Upper lobe of left lung (tissue), 4 donors: ENCODE results near the gene GLI3.

ENCODE experiments used
- POLR2A ChIP-seq, 4 donors: fragments of 450-650 bp; IDR thresholded peaks; one replicate each; pipeline ENCODE4 v1.5.1; 2016 to 2017; ENCODE audit warnings: antibody characterized with exemption in 4 of 4, mild to moderate bottlenecking in 2 of 4
- POLR2AphosphoS5 ChIP-seq, 2 donors: sonication (generic); formaldehyde crosslinking; IDR thresholded peaks; one replicate each; pipeline ENCODE4 v1.5.1; 2017; ENCODE audit warnings: antibody characterized with exemption in 2 of 2
- TF ChIP-seq, protein P1 (sequence below), 6 experiments: fragments of 450-650 bp in 4 of 6; fragments of 200-600 bp in 2 of 6; sonication (generic) in 2 of 6; IDR thresholded peaks; one replicate each; pipeline ENCODE4 v1.5.1; 2016 to 2019; ENCODE audit warnings: antibody characterized with exemption in 6 of 6

DNA sequence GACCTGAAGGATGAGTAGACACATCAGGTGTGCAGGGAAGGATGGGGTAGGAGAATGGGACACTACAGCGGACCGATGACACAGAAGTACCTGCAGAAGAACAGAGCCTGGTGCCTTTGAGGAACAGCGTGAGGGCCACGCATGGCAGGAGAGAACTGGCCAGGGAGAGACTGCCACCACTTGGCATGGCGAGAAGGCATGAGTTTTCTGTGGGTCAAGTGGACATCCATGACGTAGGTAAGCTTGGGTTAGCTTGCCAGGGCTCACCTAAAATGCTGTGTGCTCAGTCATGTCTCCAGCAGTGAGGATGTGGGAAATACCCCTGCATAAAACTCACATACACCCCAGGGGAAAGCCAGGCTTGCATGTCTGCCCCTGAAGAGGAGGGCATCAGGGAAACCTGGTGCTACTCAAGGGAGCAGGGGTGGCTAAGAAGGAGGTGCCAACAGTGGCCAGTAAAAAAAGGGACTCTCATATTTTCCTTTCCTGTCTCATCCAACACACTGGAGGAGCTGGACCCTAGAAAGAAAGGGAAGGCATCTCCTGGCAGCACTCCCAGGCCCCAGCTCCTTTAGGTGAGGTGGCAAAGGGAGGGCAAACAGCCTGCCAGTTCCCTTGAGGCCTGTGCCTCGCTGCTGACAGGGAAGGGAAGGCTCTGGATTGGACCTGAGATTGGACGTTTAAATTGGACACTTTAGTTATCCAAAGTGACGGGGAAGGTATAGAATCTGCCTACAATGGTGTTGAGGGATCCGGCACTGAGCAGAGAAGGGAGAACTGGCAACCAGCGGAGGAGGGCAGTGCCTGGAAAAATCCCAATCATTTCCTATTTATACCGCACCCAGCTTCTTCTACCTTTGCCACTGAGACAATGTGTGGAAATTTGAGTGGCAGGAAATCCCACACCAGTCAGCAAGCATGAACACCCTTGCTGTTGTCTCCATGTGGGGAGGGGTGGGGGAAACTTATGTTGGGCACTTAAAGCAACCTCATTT is 255.7 kb downstream of the GLI3 start:
- TF ChIP-seq POLR2AphosphoS5 (IDR thresholded peaks at IDR 0.05) = no peak
- TF ChIP-seq, protein P1, sequence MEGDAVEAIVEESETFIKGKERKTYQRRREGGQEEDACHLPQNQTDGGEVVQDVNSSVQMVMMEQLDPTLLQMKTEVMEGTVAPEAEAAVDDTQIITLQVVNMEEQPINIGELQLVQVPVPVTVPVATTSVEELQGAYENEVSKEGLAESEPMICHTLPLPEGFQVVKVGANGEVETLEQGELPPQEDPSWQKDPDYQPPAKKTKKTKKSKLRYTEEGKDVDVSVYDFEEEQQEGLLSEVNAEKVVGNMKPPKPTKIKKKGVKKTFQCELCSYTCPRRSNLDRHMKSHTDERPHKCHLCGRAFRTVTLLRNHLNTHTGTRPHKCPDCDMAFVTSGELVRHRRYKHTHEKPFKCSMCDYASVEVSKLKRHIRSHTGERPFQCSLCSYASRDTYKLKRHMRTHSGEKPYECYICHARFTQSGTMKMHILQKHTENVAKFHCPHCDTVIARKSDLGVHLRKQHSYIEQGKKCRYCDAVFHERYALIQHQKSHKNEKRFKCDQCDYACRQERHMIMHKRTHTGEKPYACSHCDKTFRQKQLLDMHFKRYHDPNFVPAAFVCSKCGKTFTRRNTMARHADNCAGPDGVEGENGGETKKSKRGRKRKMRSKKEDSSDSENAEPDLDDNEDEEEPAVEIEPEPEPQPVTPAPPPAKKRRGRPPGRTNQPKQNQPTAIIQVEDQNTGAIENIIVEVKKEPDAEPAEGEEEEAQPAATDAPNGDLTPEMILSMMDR (IDR thresholded peaks at IDR 0.05) = no peak
- TF ChIP-seq POLR2A (IDR thresholded peaks at IDR 0.05) = no peak
